ENCODE results near the gene RIOK3. TPM values are rescaled to one million over a fixed set of nuclear protein-coding genes. Genes with fewer than 3 reads are reported as not detected.

The RIOK3 gene
- total and polyA plus RNA-seq, 4 donors = 29.9 to 104 (median 42.8) TPM

DNA sequence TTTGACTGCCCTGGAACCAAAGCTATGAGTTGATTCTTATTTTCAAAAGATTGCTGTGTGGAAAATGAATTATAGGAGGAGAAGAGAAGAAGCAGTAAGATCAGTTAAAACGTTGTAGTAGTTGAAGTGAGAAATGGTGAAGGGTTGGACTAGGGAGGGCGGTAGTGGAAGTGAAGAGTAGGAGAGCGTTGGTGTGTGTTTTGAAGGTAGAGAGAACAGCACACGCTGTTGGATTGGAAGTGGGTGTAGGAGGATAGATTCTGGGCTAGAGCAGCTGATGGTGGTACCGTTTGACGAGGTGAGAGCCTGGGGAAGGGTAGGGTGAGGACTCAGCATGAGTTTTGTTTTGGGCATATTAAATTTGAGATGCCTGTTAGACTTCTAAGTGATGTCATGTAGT lies 18.4 kb downstream of the RIOK3 start:
- TF ChIP-seq NR2F2 (IDR thresholded peaks at IDR 0.05) (no peak), YY1 (IDR thresholded peaks at IDR 0.05) (no peak), TAF1 (conservative IDR thresholded peaks at IDR 0.05) (no peak)
- TF ChIP-seq, protein P1, sequence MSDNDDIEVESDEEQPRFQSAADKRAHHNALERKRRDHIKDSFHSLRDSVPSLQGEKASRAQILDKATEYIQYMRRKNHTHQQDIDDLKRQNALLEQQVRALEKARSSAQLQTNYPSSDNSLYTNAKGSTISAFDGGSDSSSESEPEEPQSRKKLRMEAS (IDR thresholded peaks at IDR 0.05) = no peak
- TF ChIP-seq, protein P2, sequence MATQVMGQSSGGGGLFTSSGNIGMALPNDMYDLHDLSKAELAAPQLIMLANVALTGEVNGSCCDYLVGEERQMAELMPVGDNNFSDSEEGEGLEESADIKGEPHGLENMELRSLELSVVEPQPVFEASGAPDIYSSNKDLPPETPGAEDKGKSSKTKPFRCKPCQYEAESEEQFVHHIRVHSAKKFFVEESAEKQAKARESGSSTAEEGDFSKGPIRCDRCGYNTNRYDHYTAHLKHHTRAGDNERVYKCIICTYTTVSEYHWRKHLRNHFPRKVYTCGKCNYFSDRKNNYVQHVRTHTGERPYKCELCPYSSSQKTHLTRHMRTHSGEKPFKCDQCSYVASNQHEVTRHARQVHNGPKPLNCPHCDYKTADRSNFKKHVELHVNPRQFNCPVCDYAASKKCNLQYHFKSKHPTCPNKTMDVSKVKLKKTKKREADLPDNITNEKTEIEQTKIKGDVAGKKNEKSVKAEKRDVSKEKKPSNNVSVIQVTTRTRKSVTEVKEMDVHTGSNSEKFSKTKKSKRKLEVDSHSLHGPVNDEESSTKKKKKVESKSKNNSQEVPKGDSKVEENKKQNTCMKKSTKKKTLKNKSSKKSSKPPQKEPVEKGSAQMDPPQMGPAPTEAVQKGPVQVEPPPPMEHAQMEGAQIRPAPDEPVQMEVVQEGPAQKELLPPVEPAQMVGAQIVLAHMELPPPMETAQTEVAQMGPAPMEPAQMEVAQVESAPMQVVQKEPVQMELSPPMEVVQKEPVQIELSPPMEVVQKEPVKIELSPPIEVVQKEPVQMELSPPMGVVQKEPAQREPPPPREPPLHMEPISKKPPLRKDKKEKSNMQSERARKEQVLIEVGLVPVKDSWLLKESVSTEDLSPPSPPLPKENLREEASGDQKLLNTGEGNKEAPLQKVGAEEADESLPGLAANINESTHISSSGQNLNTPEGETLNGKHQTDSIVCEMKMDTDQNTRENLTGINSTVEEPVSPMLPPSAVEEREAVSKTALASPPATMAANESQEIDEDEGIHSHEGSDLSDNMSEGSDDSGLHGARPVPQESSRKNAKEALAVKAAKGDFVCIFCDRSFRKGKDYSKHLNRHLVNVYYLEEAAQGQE (IDR thresholded peaks at IDR 0.05) = no peak
- 96% methylated on average over 6 of the region's 6 CpGs for WGBS

DNA sequence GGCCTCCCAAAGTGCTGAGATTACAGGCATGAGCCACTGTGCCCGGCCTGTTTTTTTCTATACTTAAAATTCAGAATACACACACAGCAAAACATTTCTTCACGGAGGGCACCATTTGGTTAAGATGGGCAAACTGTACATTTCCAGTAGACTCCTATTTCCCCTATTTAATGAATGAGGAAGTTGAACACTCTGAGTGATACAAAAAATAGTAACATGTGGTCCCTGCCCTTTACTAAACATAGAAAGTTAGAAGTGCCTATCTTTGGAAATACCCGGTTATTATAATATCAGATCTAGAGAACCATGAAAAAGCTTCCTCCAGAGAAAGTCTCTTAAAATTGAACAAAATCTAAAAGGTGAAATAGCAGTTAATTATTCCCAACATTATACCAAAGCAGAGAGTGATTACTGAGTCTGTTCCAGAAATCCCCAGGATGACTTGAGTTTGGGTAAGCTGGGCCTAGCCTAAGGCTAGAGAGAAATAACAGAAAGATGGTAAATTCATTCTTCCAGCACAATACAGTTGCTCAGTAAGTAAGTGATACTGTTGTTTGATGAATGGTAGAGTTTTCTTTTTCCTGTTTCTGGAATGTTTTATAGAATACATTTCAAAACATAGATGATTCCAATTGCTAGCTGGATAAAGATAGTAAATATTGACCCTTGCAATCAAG lies 26.9 kb downstream of the RIOK3 start:
- Histone ChIP-seq H3K27me3 (ENCODE audit: control insufficient read depth in 4 of 4, insufficient read depth in 4 of 4, low read length in 3 of 4) (no peaks in the 10 kb centered on the region), H3K4me1 (ENCODE audit: control insufficient read depth in 4 of 4, insufficient read depth in 4 of 4, low read length in 3 of 4) (no peaks in the 10 kb centered on the region), H3K27ac (ENCODE audit: low read depth in 1 of 2, low read length in 2 of 2) (no peak overlapping the region), H3K9ac (ENCODE audit: low read depth in 1 of 2, low read length in 2 of 2) (no peak overlapping the region), H3K36me3 (ENCODE audit: control insufficient read depth in 4 of 4, insufficient read depth in 3 of 4, low read depth in 1 of 4, low read length in 3 of 4) (peaks cover 17 to 65% (median 54%) of the 10 kb centered on the region in 4 donors), H3K9me3 (ENCODE audit: control insufficient read depth in 4 of 4, low read length in 3 of 4) (no peaks in the 10 kb centered on the region), H3K4me3 (ENCODE audit: low read depth in 1 of 3, low read length in 3 of 3) (no peak overlapping the region)
- TF ChIP-seq, protein P3, sequence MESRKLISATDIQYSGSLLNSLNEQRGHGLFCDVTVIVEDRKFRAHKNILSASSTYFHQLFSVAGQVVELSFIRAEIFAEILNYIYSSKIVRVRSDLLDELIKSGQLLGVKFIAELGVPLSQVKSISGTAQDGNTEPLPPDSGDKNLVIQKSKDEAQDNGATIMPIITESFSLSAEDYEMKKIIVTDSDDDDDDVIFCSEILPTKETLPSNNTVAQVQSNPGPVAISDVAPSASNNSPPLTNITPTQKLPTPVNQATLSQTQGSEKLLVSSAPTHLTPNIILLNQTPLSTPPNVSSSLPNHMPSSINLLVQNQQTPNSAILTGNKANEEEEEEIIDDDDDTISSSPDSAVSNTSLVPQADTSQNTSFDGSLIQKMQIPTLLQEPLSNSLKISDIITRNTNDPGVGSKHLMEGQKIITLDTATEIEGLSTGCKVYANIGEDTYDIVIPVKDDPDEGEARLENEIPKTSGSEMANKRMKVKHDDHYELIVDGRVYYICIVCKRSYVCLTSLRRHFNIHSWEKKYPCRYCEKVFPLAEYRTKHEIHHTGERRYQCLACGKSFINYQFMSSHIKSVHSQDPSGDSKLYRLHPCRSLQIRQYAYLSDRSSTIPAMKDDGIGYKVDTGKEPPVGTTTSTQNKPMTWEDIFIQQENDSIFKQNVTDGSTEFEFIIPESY (IDR thresholded peaks at IDR 0.05) = no peak
- TF ChIP-seq EGR1 (IDR thresholded peaks at IDR 0.05; ENCODE audit: low read depth in 2 of 2) (no peak), HNF4G (IDR thresholded peaks at IDR 0.05) (no peak), JUND (IDR thresholded peaks at IDR 0.05) (no peak), FOXA1 (IDR thresholded peaks at IDR 0.05) (no peak), SP1 (IDR thresholded peaks at IDR 0.05) (no peak), NR2F2 (IDR thresholded peaks at IDR 0.05) (no peak), HNF4A (conservative IDR thresholded peaks at IDR 0.05) (no peak)
- TF ChIP-seq, protein P1 (IDR thresholded peaks at IDR 0.05) = no peak
- WGBS = 84% methylated on average over 3 of the region's 3 CpGs
- no peak for DNase-seq (ENCODE audit: low spot score)

More for the DNA sequence above, 18.4 kb downstream of the RIOK3 start:
- Histone ChIP-seq H3K27me3 (ENCODE audit: control insufficient read depth in 4 of 4, insufficient read depth in 4 of 4, low read length in 3 of 4) (no peaks in the 10 kb centered on the region), H3K9me3 (ENCODE audit: control insufficient read depth in 4 of 4, low read length in 3 of 4) (no peaks in the 10 kb centered on the region), H3K27ac (ENCODE audit: low read depth in 1 of 2, low read length in 2 of 2) (no peak overlapping the region), H3K9ac (ENCODE audit: low read depth in 1 of 2, low read length in 2 of 2) (no peak overlapping the region), H3K36me3 (ENCODE audit: control insufficient read depth in 4 of 4, insufficient read depth in 3 of 4, low read depth in 1 of 4, low read length in 3 of 4) (peaks cover 14 to 85% (median 68%) of the 10 kb centered on the region in 4 donors), H3K4me3 (ENCODE audit: low read depth in 1 of 3, low read length in 3 of 3) (no peak overlapping the region), H3K4me1 (ENCODE audit: control insufficient read depth in 4 of 4, insufficient read depth in 4 of 4, low read length in 3 of 4) (no peaks in the 10 kb centered on the region)
- DNase-seq (ENCODE audit: low spot score) = no peak

Measured in liver (tissue), 9 donors.